Islet precursor cell (in vitro differentiated cells): Measurements from ENCODE around the gene CDC42BPA.

Experiments
- DNase-seq: peaks from one replicate; pipeline ENCODE4 v3.0.0-alpha.2; 2018

The CDC42BPA gene

GRCh38 chr1:226987179-226987536 lies 331.1 kb downstream of the CDC42BPA start:
- no peak for DNase-seq

GRCh38 chr1:226986496-226987178 lies 331.7 kb downstream of the CDC42BPA start:
- DNase-seq, result no peak

DNA sequence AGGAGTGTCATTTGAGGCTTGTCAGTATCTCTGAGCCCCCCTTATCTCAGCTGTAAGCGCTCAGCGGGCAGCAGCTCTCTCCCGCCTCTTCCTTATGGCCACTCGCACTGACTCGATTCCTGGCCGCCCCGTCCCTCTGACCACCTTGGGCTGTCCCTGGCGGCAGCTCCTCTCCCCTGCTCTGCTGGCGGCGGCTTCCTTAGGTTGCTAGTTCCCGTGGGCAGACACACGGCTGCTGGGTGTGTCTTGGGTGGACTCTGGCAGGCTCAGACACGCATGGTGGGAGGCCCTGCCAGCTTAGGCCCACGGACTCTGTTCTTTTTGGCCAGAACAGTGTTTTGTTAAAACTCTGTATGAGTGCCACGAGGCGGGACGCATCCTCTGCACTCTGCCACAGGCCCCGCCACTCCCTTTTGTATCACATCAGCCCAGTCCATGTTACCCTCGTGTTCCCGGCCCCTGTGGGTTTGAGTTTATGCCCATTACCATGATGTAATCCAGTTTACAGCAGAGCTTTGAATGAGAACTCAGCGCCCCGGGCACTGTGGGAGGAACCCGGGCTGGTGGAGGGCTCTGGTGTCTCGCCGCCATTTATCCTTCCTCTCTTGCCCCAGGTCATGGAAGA lies 332.3 kb downstream of the CDC42BPA start:
- DNase-seq, result no peak

- no peak for DNase-seq
Measured at GRCh38 chr1:226985239-226985838, 333.0 kb downstream of the CDC42BPA start.

GRCh38 chr1:226984521-226985238 lies 333.6 kb downstream of the CDC42BPA start:
- no peak for DNase-seq

- no peak for DNase-seq
Measured at GRCh38 chr1:226983992-226984364, 334.3 kb downstream of the CDC42BPA start.

DNA sequence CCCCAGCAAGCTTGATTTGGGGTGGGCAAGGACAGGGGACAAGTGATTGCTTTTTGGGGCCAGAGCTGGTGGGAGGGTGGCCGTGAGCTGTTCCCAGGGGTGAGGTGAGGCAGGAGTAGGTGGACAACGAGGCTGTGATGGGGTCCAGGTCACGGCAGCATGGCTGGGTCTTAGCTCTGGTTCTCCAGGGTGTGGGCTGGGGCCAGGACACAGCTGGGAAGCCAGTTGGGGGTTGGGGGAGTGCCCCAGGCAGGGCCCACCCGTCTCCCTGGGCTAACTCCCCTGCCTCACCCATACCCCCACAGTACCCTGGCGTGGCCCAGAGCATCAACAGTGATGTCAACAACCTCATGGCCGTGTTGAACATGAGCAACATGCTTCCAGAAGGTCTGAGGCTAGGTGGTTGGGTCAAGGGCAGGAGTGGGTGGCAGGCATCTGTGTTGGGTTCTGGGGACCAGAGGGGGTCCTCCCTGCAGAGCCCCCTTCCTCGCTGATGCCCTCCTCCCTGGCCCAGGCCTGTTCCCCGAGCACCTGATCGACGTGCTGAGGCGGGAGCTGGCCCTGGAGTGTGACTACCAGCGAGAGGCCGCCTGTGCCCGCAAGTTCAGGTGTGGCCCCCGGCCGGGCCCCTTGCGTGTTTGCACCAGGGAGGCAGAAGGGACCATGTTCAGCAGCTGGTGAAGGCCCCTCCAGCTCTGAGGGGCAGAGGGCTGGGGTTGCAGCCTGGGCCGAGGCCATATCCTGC lies 334.9 kb downstream of the CDC42BPA start:
- no peak for DNase-seq

DNA sequence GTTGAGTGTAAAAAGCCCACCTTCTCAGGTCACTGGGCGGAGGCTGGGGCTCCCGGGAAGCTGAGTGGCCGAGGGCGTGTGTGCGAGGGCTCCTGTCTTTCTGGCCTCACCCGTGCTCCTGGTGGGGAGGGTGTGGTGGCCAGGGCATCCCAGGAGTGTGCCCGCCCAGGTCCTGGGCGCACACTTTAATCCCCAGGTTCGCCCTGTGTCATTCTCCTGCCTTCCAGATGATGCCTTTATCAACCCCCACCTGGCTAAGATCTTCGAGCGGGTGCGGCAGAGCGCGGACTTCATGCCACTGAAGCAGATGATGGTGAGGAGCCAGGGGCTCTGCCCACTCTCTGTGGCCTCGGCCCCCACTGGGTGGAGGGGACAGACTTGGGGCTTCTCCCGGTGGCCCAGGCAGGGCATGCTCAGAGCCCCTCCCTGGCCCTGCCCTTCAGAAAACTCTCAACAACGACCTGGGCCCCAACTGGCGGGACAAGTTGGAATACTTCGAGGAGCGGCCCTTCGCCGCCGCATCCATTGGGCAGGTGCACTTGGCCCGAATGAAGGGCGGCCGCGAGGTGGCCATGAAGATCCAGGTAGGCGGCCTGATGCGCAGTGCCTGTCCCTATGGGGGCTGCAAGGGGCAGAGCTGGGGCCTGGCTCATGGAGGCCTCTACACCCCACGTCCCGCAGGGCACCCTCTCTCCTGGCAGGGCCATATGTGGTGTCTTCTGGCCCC lies 335.7 kb downstream of the CDC42BPA start:
- no peak for DNase-seq

- no peak for DNase-seq
Measured at GRCh38 chr1:226981838-226982237, 336.5 kb downstream of the CDC42BPA start.

- no peak for DNase-seq
Measured at GRCh38 chr1:226981386-226981817, 336.9 kb downstream of the CDC42BPA start.

DNA sequence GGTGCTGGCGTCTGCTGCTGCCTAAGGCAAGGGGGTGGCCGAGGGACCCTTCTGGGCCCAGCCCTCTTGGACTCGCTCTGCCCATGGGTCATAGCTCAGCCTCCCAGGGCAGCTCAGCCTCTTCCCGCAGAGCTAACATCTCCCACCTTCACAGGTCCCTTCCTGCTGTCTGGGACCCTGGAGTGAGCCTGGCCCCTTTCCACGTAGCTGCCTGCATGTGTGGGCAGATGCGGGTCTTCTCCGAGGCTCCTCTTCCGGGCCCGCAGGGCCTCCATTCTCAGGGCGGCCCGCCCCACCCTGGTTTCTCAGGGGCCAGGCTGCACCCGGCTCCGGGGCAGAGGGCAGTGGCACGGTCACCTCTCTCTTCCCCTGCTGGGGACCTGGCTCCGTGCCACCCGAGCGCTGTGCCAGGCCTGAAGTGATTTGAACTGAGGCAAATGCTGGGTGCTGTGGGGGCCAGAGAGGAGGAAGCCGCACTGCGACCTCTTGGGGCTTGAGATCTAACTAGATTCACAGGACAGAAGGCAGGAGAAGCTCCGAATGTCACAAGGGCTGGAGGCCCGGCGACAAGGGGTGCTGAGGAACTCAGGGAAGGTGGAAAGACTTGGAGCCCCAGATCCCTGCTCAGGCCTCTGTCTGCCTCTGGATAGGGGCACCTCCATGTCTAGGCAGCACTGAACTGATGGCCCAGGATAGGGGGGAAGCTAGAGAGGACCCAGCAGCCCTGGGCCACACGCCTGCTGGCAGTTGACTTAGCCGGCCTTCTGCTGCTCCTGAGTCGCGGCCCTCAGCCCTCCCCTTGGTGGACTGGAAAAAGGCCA lies 337.5 kb downstream of the CDC42BPA start:
- DNase-seq, result no peak

DNA sequence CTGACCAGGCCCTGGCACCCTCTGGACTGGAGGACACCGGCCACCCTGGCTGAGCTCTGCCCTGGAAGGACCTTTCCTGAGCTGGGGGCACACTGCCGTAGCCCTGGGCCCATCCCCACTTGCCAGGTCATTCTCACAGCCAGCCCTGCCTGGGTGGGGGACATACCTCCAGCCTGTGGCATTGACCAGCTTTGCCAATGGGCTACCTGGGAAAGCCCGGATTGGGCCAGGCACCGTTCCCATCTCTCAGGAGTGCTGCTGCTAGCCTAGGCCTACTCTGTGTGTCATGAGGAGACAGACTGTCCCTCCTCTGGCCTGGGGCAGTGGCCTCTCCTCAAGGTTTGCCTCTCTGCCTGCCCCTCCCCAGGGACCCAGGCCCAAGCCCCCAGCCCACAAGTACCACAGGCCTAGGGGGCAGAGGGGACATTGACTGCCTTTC lies 338.2 kb downstream of the CDC42BPA start:
- no peak for DNase-seq

DNA sequence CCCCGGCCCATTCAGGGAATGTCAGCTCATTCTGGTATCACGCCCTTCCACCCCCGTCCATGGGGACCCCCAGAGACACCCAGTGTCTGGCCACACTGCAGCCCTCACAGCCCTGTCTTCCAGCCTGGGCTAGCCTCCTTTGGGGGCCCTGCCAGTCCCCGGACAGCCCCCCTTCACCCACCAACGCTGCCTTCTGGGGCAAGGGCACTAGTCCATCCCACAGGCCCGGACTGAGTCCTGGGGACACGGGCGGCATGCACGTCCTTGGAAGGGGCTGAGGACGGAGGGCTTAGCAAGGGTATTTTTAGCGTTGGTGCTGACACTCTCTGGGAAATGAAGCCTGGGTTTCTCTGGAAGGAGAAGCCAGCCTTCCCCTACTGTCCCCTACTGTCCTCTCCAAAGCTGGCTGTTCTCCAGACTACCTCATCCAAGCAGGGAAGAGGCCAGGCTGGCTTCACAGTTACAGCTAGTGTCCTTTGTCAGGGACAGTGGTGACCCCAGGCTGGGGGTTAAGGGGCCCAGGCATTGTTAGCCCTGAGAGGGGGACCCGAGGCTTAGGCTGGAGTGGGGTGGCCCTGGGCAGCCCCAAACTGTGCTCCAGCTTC lies 338.7 kb downstream of the CDC42BPA start:
- no peak for DNase-seq

GRCh38 chr1:226979115-226979516 lies 339.2 kb downstream of the CDC42BPA start:
- DNase-seq, result no peak

DNA sequence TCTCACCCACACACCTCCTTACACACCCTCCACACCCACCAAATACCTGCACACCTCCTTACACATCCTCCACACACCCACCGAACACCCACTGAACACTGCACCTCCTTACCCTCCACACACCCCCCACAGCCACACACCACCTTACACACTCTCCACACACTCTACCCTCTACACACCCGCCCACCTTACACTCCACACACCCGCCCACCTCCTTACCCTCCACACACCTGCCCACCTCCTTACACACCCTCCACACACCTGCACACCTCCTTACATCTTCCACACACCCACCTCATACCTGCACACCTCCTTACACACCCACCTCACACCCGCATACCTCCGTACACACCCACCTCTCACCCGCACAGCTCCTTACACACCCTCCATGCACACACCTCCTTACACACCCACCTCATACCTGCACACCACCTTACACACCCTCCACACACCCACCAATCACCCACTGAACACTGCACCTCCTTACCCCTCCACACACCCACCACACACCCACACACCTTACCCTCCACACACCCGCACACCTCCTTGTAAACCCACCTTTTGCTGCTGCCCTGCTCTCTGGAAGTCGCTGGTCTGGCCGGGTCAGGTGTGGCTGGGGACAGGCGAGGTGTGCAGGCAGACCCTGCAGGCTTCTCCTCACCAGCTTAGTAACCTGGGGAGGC lies 339.7 kb downstream of the CDC42BPA start:
- DNase-seq, result no peak

DNA sequence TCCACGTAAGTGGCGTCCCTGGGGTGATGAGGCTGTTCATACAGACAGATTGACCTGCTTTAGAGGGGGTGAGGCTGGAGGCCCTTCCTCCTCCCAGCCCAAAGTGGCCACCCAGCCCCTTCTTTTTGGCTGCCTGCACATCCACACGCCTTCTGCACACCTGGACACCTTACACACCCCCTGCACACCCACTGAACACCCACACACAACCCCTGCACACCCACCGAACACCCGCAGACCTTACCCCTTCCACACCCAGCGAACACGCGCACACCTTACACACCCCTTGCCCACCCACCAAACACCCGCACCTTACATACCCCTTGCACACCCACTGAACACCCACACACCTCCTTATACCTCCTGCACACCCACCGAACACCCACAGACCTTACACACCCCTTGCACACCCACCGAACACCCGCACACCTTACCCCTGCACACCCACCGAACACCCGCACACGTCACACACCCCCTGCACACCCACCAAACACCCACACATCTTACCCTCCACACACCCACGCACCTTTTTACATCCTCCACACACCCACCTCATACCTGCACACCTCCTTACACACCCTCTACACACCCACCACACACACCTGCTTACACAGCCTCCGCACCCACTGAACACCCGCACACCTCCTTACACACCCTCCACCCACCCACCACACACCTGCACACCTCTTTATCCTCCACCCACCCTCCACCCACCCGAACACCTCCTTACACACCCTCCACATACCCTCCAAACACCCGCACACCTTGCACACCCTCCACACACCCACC lies 340.5 kb downstream of the CDC42BPA start:
- DNase-seq, result peak; percentile 19

GRCh38 chr1:226976978-226977642 lies 341.2 kb downstream of the CDC42BPA start:
- DNase-seq, result peak; percentile 47

GRCh38 chr1:226976276-226976977 lies 341.9 kb downstream of the CDC42BPA start:
- peak; percentile 15 for DNase-seq
